IPS DF 19.7 (cell line): ENCODE measurements around the gene CD300LG.
"Not testable (repeated sequence)": the region's sequence is repeated elsewhere in the genome, so short reads cannot be mapped to it uniquely, and the experiment has no call there.

Source experiments
- DNase-seq: peaks from one replicate; pipeline ENCODE4 v3.0.0-alpha.2; 2013; ENCODE audit warnings: low read depth, low spot score

Gene CD300LG

DNA sequence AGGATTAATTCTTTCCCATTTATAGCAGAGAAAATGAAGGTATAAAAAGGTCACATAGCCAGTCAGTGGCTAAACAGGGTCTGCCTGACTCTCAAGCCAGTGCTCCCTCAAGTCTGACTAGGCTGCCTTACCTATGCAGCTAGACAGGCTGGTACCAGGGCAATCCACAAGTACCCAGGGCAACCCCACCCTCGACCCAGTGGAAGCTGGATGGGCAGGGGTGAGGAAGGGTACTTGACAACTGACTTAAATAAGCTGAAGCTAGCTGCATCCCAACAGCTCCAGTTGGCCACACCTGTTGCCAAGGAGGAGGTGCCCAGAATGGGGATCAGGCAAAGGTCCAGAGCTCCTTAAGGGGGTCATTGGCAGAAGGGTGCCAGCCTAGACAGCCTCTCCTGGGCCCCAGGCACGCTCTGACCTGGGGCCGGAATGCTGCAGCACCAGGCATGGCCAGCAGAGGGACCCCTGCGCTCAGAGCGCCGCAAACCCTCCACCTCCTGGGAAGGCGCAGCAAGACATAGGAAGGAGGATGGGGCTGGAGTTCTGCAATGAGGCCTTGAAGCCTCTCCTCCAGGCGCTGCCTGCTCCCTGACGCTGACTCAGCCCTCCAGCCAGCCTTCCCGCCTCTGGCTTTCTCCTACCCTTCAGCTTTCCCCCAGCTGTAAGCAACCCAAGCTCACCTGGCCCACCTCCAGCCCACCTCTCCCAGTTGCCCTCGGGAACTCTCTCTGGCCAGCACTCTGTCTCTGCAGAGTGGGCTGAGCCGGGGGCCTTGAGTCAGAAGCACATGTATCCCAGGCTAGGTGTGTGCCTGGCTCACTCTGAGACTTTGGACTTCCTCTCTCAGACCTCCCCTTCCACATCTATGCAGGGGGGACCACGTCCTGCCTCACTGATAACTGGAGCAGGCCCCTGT, 31.5 kb downstream of the CD300LG start:
- no peak for DNase-seq

DNA sequence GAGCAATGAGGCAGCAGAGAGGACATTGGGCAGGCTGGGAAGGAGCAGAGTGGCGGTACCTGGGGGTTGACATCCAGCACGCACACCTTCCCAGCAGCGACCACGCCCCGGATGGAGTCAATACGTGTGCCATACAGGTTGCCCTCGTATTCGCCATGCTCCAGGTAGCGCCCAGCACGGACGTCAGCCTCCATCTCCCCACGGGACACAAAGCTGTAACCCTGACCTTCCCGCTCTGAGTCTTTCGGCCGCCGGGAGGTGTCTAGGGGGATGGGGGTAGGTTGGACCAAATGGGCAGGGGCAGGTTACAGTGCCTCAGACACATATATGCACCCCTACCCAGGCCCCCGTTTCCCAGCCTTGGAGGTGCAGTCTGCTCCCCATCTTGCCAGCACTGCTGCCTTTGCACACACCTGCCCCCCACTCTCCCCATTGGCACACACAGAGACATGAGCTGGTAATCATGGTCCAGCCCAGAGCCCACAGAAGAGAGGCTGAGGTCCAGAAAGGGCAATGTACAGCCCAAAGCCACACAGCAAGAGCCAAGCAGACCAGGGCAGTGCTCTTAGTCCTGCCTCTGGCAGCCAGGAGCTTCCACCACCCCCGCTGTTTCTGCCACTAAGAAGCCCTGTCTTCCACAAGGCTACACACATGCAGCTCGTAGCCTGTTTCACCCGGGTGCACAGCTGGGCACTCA, 32.9 kb downstream of the CD300LG start:
- DNase-seq = no peak

DNA sequence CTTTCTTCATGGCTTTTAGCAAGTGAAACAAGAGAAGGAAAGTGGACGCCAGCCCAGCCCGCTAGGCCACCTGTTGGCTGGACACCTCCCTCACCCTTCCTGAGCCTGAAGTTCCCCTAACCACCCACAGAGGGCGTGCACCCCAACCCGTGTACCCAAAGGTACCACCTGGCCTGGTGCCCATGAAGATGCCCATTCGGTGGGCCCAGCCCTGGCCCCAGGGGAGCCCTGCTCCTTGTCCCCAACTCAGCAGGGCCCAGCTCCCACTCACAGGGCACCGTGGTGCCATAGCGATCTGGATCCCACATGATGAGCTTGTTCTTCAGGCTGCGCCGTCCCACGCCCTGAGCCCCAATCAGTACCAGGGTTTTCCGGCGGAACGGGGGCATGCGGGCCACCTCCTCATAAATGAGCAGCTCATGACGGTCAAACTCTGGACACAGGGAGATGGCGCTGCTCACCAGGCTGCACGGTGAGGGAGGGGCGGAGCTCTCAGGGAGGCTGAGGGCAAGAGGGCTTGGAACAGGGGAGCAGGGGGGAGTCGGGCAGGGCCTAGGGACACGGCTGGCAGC, 33.5 kb downstream of the CD300LG start:
- no peak for DNase-seq

DNA sequence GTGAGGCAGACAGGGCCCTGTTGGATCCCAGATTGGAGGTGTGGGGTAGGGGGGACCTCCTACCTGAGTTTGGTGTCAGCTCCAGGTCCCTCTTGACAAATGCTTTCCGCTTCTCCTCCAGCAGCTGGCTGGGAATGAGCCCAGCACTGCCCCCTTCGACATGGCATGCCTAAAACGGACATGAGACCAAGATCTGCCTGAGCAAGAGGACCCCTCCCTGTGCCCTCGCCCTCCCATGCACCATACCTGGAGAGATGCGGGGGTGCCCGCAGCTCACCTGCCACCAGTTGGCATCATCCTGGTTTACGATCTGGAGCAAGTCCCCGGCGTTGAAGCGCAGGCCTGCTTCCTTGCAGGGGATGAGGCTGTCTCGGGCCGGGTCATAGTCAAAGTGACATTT, 34.2 kb downstream of the CD300LG start:
- DNase-seq = no peak

DNA sequence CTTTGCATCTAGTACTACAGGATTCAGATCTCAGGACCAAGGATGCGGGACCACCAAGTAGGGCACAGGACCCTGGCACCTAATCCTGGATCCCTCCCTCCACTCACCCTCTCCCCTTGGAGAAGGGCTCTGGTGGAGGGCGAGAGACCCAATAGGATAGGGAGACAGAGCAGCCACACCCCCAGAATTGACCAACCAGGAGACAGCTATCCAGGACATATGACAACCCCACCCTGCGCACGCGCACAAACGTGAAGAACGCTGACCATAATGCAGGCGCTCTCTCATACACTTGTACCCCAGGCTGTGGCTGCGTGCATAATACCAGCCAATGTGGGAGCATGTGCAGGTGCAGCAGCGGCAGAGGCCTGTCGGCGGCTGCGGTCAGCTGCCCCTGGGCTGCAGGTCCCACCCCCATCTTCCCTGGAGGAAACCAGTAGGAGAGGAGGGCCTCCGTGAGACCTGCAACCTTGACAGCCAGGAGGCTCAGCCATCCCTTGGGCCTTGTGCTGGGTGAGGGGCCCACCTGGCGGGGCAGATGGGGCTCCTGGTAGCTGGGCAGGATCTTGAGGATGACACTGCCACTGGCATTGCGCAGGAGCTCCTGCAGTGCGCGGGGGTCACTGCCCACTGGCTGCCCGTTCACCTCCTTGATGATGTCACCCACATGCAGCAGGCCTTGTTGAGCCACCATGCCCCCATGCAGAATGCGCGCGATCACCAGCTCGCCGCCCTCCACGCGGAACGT, 35.0 kb downstream of the CD300LG start:
- no peak for DNase-seq

DNA sequence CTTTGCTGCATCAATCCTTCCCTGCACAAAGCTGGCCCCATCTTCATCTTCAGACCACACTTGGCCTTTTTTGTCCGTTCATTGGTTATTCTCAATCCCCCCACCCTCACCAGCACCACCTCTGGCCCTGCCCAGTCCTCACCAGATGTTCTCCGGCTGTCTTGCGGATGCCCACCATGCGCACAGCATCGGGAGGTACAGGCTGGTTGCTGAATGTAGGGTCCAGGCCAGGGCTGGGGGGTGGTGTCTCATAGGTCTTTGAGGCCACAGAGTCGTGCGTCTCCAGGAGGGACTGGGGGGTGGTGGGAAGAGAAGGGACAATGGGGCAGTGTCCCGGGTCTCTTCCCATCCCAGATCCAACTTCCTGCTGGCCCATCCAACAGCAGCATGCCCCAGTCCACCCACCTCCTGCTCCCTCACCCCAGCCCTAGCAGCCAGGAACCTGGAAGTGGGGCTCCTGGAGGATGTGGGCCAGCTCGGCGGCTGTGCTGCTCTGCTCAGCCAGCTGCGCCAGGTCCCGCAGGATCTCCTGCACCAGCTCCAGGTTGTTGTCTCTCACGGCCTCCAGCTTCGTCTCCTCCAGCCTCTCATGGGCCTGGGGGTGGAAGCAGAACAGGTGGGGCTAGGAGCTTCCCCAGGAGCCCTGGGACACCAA, 35.9 kb downstream of the CD300LG start:
- no peak for DNase-seq

DNA sequence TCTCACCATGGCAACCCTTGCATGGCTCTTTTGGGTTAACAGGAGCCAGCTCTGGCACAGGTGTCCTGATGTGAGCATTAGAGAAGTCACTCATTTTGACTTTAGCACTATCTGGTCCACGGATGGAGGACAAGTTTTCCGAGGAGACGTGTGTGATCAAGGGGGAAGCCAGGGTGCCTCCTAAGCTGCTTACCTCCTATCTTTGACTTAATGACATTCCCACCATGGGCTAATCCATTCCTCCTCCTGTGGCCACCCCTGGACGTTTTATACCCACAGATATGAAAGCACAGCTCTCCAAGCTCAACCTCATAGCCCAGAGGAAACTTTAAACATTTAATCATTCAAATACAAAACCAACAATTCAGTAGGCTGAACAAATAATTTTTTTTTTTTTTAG, 41.6 kb downstream of the CD300LG start:
- no peak for DNase-seq

DNA sequence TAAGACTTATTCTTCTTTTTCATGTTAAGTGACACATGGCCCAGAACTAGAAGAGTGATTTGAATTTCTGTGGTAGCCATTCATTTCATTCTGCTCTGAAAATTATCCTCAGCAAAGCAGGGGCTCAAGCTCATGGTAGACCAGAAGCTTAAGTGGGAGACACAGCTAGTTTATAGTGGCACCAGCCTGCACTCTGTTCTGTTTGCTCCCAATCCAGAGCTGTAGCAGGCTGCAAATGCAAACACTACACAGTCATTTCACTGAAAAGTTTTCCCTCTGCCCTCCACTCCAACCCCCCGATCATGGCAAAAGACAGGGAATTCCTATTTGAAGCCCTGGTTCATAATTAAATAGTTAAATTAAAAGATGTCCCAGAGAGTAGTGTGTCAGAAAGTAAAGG, 43.3 kb downstream of the CD300LG start:
- no peak for DNase-seq

DNA sequence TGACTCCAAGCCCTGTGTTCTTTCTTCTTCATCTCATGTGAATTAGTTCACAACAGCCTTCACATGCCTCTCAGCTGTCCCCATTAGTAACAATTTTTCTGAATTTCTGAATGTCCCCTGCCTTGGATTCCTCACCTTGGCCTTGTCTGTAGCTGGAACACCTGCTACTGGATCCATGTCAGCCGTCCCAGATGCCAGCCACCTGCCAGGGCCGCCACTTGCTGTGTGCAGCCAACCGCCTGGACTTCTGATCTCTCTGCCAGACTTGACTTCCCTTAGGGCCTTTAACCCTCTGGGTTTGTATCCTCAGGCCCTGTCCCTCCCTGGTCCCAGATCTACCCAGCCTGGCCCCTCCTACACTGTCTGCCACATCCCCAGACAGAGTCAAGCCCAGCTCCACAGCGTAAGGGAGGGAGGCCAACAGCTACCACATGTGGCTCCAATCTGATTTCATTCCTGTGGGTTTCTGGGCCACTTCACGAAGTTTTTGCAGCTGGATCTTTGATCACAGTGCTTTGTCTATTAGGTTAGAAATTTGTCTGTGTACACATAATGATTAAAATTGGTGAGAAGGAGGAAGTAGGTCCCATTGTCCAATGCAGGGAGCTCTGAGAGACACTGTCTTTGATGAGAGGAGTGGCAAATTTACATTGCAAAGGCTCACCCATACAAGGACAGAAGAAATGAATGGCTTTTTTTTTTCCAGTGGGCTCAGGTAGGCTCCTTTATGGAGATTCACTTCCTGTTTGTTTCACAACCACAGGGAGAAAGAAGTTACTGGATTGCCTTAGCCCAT, 45.1 kb downstream of the CD300LG start:
- no peak for DNase-seq

DNA sequence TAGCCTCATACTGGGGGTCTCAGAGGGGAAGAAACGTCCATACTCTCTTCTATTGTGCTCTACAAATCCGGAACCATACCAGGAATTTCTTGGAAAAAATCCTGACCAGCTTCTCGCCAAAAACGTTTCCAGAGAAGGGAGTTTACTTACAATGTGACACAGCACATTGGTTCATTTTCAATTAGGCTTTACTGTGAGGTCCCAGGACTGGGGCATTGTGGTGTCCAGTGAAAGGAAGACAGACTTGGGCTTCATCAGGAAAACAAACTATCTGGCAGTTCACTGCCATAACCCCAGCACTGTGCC, 45.6 kb downstream of the CD300LG start:
- DNase-seq = no peak

DNA sequence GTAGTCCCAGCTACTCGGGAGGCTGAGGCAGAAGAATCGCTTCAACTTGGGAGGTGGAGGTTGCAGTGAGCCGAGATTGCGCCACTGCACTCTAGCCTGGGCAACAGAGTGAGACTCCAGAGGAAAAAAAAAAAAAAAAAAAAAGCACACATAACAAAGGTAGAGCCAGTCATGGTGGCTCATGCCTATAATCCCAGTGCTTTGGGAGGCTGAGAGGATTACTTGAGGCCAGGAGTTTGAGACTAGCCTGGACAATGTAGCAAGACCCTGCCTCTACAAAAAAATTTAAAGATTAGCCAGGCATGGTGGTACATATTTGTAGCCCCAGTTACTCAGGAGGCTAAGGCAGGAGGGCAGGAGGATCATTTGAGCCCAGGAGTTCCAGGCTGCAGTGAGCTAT, 47.5 kb downstream of the CD300LG start:
- DNase-seq = not testable (repeated sequence)

DNA sequence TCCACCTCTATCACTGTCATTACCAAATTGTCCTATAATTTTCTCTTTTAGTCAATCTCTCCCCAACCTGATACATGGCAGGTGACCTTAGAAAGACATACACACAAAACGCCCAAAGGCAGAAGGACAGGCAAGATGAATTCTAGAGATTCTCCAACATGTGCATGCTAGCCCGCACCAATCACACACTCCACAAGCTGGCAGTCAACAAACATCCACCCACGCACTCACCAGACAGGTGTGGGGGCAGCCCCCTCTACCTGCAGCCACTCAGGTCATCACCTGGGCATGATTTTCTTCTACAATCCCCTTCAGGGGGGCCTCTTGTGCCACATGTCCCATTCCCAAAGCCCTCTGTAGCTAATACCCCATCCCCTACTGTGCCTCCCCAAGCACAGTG, 50.9 kb downstream of the CD300LG start:
- no peak for DNase-seq

DNA sequence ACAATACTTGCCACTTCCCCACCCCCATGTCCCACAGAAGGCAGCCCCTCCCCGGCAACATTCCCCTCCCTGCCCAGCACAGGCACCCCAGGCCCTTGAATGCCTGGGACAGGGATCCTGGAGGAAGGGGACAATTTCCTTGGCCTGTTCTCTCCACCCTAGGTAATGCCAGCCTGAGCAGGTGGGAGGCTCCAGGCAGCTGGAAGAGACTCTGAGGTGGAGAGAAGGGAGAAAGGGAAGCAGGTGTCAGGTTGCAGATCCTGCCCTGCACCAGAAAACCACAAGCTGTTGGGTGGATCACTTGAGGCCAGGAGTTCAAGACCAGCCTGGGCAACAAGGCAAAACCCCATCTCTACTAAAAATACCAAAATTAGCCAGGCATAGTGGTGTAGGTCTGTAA, 51.5 kb downstream of the CD300LG start:
- no peak for DNase-seq

DNA sequence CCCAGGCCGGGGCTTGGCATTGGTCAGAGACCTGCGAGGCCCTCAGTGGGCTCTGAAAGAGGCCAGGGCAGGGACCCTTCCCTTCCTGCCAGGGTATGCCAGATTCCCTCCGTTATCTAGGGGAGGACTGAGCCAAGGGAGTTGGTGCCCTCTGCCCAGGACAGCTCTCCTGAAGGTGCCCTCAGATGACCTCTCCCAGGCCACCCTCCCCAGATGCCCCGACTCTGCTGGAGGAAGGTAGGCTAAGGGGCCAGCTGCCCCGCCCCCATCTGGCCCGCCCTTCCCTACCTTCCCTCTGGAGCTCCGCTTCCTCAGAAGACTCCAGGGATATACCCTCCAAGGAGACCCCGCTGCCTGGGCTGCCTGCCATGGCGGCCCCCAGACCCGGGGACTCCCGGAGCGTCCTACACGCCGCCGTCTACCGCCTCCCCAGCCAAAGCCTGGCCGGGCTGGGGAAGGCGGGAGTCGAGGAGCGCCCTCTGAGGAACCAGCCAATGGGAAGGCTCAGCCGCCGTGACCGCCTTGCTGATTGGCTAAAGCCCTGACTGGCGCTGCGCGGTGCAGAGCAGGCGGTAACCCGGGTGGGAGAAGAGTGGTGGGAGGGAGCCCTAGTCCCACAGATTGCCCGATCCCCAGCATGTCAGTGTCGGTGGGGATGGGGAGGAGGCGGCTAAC, 53.3 kb downstream of the CD300LG start:
- no peak for DNase-seq

DNA sequence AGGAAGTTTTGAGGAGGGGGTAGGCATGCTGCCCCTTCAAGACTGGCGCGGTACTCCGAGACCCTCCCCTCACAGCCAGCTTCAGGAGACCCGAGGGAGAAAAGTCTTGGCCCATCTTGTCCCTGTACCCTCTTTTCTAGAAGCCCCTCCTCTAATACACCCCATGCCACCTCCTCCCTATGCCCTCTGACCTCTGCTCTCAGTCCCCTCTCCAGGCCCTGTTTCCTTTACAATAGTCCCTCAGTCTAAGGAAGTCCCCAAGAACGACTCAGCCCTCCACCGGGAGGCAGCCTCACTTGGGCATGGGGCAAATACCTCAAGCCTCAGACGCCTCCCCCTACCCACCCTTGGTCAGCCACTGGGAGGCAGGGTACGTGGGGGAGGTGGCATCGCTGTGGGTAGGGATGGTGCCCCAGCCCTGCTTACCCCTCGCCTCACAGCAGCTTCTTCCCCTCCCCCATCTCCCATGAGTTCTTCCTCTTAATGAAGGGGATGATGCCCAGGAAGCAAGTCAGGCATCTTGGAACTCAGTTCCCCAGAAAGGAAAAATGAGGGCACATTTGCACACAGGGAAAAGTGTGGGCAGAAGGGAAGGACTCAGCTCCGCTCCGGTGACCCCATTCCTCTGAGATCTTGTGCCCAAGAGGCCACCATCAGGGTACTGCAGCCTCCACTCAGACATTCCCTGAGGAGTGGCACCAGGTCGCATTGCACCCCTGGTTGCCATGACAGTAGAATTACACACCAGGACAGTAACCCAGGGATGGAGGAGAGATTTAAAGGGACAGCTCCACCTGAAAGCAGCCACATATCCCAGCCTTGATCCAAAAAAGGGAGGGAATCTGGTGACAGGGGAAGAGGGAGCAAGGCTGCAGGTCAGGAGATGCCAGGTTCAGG, 54.1 kb downstream of the CD300LG start:
- no peak for DNase-seq

DNA sequence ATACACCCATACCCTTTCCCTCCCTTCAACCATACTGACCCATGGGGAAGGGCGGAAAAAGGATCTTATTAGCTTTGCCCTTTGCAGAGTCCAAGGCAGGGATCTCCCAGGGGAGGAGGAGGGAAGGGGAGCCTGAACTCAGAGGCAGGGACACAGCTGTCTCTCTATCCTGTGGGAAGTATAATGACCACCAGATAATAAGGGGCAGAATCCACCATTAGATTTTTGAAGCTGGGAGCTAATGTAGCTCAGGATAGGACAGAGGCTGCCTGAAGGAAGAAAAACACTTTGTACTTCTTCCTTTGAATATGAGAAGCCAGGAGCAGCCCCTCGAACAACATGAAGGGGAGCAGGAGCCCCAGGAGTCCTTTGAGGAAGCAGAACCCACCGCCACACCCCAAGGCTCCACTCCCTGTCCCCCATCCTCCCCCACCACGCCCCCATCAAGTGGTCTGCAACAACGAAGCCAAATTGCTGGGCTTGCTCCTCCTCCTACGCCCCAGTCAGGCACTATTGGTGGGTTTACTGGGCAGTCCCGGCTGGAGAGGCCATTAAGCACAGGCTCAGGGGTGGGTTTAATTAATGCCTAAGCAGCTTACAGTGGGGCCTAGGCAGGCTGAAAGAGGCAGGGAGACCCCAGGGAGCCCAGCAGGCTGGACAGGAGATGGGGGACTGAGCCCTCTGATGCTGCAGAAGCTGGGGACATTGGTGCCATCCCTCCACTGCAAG, 55.0 kb downstream of the CD300LG start:
- DNase-seq = no peak

DNA sequence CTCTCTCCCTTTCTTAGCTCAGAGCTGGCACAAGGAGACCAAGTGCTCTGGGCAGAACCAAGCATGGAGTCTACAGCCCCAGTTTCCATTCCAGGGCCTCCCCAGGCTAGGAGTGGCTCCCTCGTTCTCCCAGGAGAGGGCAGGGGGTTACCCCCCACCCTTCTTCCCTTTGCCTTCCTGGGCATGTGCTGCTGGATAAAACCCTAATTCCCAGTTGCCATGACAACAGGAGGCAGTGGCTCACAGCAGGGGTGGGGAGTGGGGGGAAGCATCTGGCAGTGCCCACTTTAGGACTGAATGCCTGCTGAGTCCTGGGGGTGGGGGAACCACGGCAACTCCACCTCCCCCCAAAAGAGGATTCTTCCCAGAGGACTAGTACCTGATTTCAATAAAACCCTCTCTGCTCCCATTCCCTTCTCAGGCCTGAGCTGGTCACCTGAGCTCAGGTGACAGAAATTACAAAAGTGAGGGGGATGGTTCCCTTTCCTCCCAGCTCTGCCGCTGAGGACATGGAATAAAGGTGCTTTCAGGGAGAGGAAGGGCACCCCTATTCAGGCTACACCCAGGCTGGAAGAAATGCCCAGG, 58.5 kb downstream of the CD300LG start:
- no peak for DNase-seq
